Heart left ventricle (tissue), 13 donors: ENCODE measurements around the gene MED10.

Source experiments
- CTCF ChIP-seq, 12 donors: fragments of 200-600 bp; sonication (generic) in 4 of 12; IDR thresholded peaks; one replicate each; pipeline versions ENCODE4 v1.5.0 to v1.8.0; 2018 to 2022; ENCODE audit warnings: antibody characterized with exemption in 12 of 12, mild to moderate bottlenecking in 5 of 12
- POLR2A ChIP-seq, 2 donors: fragments of 450-650 bp; IDR thresholded peaks; one replicate each; pipeline ENCODE4 v1.6.1; 2017; ENCODE audit warnings: antibody characterized with exemption in 2 of 2, mild to moderate bottlenecking in 2 of 2, moderate library complexity in 2 of 2
- donor health status: ischemic (EF 13 %, LVEDD 7.1; RV severe dilation, severe dysfunction).
- donor health status: DM: no; HTN: yes; CAD: no.
- donor health status: DM: no; HTN: no; CAD: no.
- donor health status: ischemic (EF 25% LVEDD 6.9; RV normal size, moderate dysfunction).
- donor health status: ischemic (EF 25% LVEDD 5.7; RV mildly dilated, moderate dysfunction).
- donor health status: ischemic (EF 35%, LVEDD 5.7; RV mildly dilated, moderate dysfunction).
- donor health status: nonischemic (EF 11% LVEDD 7.7; RV severe dilation, severe dysfunction).
- donor health status: DM: yes; HTN: yes; CAD: no.
- donor health status: PGD.
- donor health status: ischemic (EF 29% LVEDD 5.4; RV normal size, mild dysfunction).
- donor health status: nonischemic (EF 23%, LVEDD 6.1; RV moderate dilation, normal function).

DNA sequence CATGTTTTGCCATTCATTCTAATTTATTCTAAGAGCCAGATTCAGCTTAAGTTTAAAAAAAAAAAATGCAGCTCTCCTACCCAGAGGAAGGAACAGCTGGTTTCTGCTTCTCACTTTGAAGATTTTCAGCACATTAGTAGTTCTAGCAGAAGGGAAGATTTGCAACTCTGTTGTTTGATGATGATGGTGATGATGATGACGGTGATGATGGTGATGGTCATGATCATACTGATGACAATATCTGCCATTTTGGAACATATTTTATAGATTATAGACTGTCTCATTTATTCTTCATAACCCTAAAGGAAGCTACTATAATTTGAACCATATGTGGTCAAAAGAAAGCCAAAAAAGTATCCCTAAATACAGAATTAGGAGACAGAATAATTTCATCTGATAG, 7.9 kb upstream of the MED10 start:
- TF ChIP-seq POLR2A (IDR thresholded peaks at IDR 0.05) (no peak), CTCF (IDR thresholded peaks at IDR 0.05) (no peak)
